Naive thymus-derived CD4-positive, alpha-beta T cell (primary cell): ENCODE results near the gene XXYLT1. TPM values are rescaled to one million over a fixed set of nuclear protein-coding genes. Genes with fewer than 3 reads are reported as not detected.
A peak's percentile ranks its signal among the peaks of the same experiment; 100 is the strongest.

ENCODE experiments used
- ATAC-seq: fragments of 150-1000 bp; cut with Tn5 transposase; 2 replicates; pipeline ENCODE4 v1.10.0; 2021; ENCODE audit warnings: mild to moderate bottlenecking, moderate library complexity
- CTCF ChIA-PET: fragments of 350-600 bp; sonication (Branson Sonifier 250); formaldehyde crosslinking; loops from one replicate; lab custom pipeline; 2021; ENCODE audit warnings: antibody characterized with exemption; lab: Charles Lee
- POLR2A ChIA-PET: fragments of 350-600 bp; sonication (Branson Sonifier 250); formaldehyde crosslinking; loops from one replicate; lab custom pipeline; 2021; ENCODE audit warnings: antibody characterized with exemption, inconsistent platforms; lab: Charles Lee
- DNase-seq, 9 donors: peaks; one replicate each; pipeline versions ENCODE4 v3.0.0 to v3.0.0-alpha.2; 2020 to 2022; ENCODE audit warnings: mixed read lengths in 1 of 9
- H3K27ac ChIP-seq: one replicate; pipeline ENCODE4 v1.7.0; 2013; ENCODE audit warnings: mild to moderate bottlenecking, low read depth, low read length, moderate library complexity
- H3K27me3 ChIP-seq, 2 donors: one replicate each; pipeline ENCODE4 v1.7.0; 2013; ENCODE audit warnings: low read length in 2 of 2, mild to moderate bottlenecking in 2 of 2, moderate library complexity in 2 of 2; ENCODE audit not compliant: control insufficient read depth in 2 of 2, insufficient read depth in 2 of 2
- H3K36me3 ChIP-seq, 3 experiments: 1 replicate in 2 of 3; 2 replicates in 1 of 3; pipeline ENCODE4 v1.7.0; 2013; ENCODE audit warnings: low read length in 3 of 3, mild to moderate bottlenecking in 3 of 3, moderate library complexity in 1 of 3; ENCODE audit not compliant: insufficient read depth in 3 of 3, control insufficient read depth in 2 of 3
- H3K4me1 ChIP-seq, 2 donors: one replicate each; pipeline ENCODE4 v1.7.0; 2013; ENCODE audit warnings: low read length in 2 of 2, mild to moderate bottlenecking in 2 of 2, moderate library complexity in 1 of 2; ENCODE audit not compliant: control insufficient read depth in 2 of 2, insufficient read depth in 2 of 2
- H3K4me3 ChIP-seq: 2 replicates; pipeline ENCODE4 v1.7.0; 2013; ENCODE audit warnings: mild to moderate bottlenecking, low read length
- H3K9me3 ChIP-seq, 3 experiments: 1 replicate in 2 of 3; 2 replicates in 1 of 3; pipeline ENCODE4 v1.7.0; 2013; ENCODE audit warnings: low read length in 3 of 3; ENCODE audit not compliant: control insufficient read depth in 2 of 3
- H3K27ac Mint-ChIP-seq, 9 donors: one replicate each; pipeline ENCODE4 v1.8.0; 2020 to 2022; ENCODE audit warnings: mixed read lengths in 9 of 9, mild to moderate bottlenecking in 8 of 9, moderate library complexity in 5 of 9, inconsistent platforms in 2 of 9
- H3K27me3 Mint-ChIP-seq, 5 donors: one replicate each; pipeline ENCODE4 v1.8.0; 2021 to 2022; ENCODE audit warnings: mixed read lengths in 5 of 5, mild to moderate bottlenecking in 1 of 5
- H3K36me3 Mint-ChIP-seq, 5 donors: one replicate each; pipeline ENCODE4 v1.8.0; 2020 to 2022; ENCODE audit warnings: mixed read lengths in 5 of 5, mild to moderate bottlenecking in 3 of 5, inconsistent platforms in 1 of 5
- H3K4me1 Mint-ChIP-seq, 7 donors: one replicate each; pipeline ENCODE4 v1.8.0; 2020 to 2022; ENCODE audit warnings: mixed read lengths in 7 of 7, mild to moderate bottlenecking in 3 of 7, inconsistent platforms in 1 of 7
- H3K4me3 Mint-ChIP-seq, 10 donors: one replicate each; pipeline ENCODE4 v1.8.0; 2020 to 2022; ENCODE audit warnings: mild to moderate bottlenecking in 10 of 10, mixed read lengths in 10 of 10, moderate library complexity in 6 of 10, inconsistent platforms in 2 of 10
- H3K9me3 Mint-ChIP-seq, 11 donors: one replicate each; pipeline ENCODE4 v1.8.0; 2020 to 2022; ENCODE audit warnings: mixed read lengths in 11 of 11, mild to moderate bottlenecking in 4 of 11, inconsistent platforms in 1 of 11, moderate library complexity in 1 of 11
- intact Hi-C, 2 donors: fragments of 100-400 bp; cut with micrococcal nuclease; formaldehyde crosslinking; loops; one replicate each; pipeline ENCODE4 v1.15.1; 2023
- polyA plus RNA-seq, 2 donors: library from polyadenylated mRNA; unstranded; fragments of 300-500 nt; fragmentation: Illumina TruSeq; gene quantifications; one replicate each; pipeline ENCODE4 v1.2.3, GENCODE V29; 2021
- total RNA-seq, 6 experiments: library from RNA in 5 of 6; stranded (reverse) in 5 of 6; gene quantifications; 1 replicate in 5 of 6; 2 replicates in 1 of 6; pipeline ENCODE4 v1.2.3 and lab custom pipeline; 2021 to 2026

The XXYLT1 gene
- total and polyA plus RNA-seq, 7 experiments from 2014 or later, result 4.1 to 11.7 (median 7.2) TPM

- ChIA-PET POLR2A (no interaction called here), CTCF (no interaction called here)
- Mint-ChIP-seq H3K36me3 (no peaks in the 10 kb centered on the region), H3K27ac (no peak overlapping the region), H3K9me3 (no peaks in the 10 kb centered on the region), H3K27me3 (peaks cover 0 to 22% (median 0%) of the 10 kb centered on the region in 5 donors), H3K4me3 (no peak overlapping the region), H3K4me1 (peaks cover 0 to 2% (median 0%) of the 10 kb centered on the region in 7 donors)
- Histone ChIP-seq H3K27me3 (peaks cover 0 to 4% of the 10 kb centered on the region in 2 donors), H3K4me1 (no peaks in the 10 kb centered on the region), H3K27ac (no peak overlapping the region), H3K9me3 (no peaks in the 10 kb centered on the region), H3K4me3 (no peak overlapping the region), H3K36me3 (no peaks in the 10 kb centered on the region)
- ATAC-seq (no peak), DNase-seq (no peak)
- intact Hi-C loops, result no loop called here
These were observed 223.4 kb downstream of the XXYLT1 start for GRCh38 chr3:195047536-195047935.

- H3K4me1 Mint-ChIP-seq, result peaks cover 0 to 2% (median 0%) of the 10 kb centered on the region in 7 donors
- no peak overlapping the region for H3K27ac ChIP-seq
- DNase-seq, result no peak
- no peak for ATAC-seq
- peaks cover 0 to 15% (median 0%) of the 10 kb centered on the region in 5 donors for H3K27me3 Mint-ChIP-seq
- no peaks in the 10 kb centered on the region for H3K36me3 Mint-ChIP-seq
- H3K9me3 Mint-ChIP-seq, result no peaks in the 10 kb centered on the region
- CTCF ChIA-PET, result no interaction called here
- H3K4me3 ChIP-seq, result no peak overlapping the region
- H3K27ac Mint-ChIP-seq, result no peak overlapping the region
- no peak overlapping the region for H3K4me3 Mint-ChIP-seq
- H3K36me3 ChIP-seq, result no peaks in the 10 kb centered on the region
- no peaks in the 10 kb centered on the region for H3K4me1 ChIP-seq
- intact Hi-C loops, result no loop called here
- no peaks in the 10 kb centered on the region for H3K9me3 ChIP-seq
- H3K27me3 ChIP-seq, result peaks cover 0 to 4% of the 10 kb centered on the region in 2 donors
- POLR2A ChIA-PET, result no interaction called here
These were observed 224.5 kb downstream of the XXYLT1 start for GRCh38 chr3:195046441-195046840.

GRCh38 chr3:195045481-195046210 lies 225.3 kb downstream of the XXYLT1 start:
- H3K4me3 Mint-ChIP-seq, result no peak overlapping the region
- no peaks in the 10 kb centered on the region for H3K9me3 ChIP-seq
- H3K9me3 Mint-ChIP-seq, result no peaks in the 10 kb centered on the region
- intact Hi-C loops, result no loop called here
- no peak overlapping the region for H3K27ac ChIP-seq
- no peak overlapping the region for H3K27ac Mint-ChIP-seq
- ATAC-seq (no peak), DNase-seq (no peak)
- peaks cover 0 to 4% of the 10 kb centered on the region in 2 donors for H3K27me3 ChIP-seq
- ChIA-PET CTCF (no interaction called here), POLR2A (interaction anchor here (0.6 kb wide), 1 partner anchor 98 kb away, joined by 3 read pairs; no protein-coding TSS in a partner anchor)
- H3K4me3 ChIP-seq, result no peak overlapping the region
- peaks cover 0 to 2% (median 0%) of the 10 kb centered on the region in 7 donors for H3K4me1 Mint-ChIP-seq
- H3K4me1 ChIP-seq, result no peaks in the 10 kb centered on the region
- no peaks in the 10 kb centered on the region for H3K36me3 Mint-ChIP-seq
- H3K36me3 ChIP-seq, result no peaks in the 10 kb centered on the region
- peaks cover 0 to 9% (median 0%) of the 10 kb centered on the region in 5 donors for H3K27me3 Mint-ChIP-seq

- ATAC-seq, result no peak
- intact Hi-C loops, result no loop called here
- no peak for DNase-seq
- Mint-ChIP-seq H3K27ac (no peak overlapping the region), H3K9me3 (no peaks in the 10 kb centered on the region), H3K27me3 (peaks cover 0 to 5% (median 0%) of the 10 kb centered on the region in 5 donors), H3K4me1 (peaks cover 0 to 2% (median 0%) of the 10 kb centered on the region in 7 donors), H3K4me3 (no peak overlapping the region), H3K36me3 (no peaks in the 10 kb centered on the region)
- CTCF ChIA-PET, result no interaction called here
- no peaks in the 10 kb centered on the region for H3K36me3 ChIP-seq
- POLR2A ChIA-PET, result no interaction called here
- no peak overlapping the region for H3K4me3 ChIP-seq
- no peaks in the 10 kb centered on the region for H3K4me1 ChIP-seq
- peaks cover 0 to 3% of the 10 kb centered on the region in 2 donors for H3K27me3 ChIP-seq
- H3K9me3 ChIP-seq, result no peaks in the 10 kb centered on the region
- no peak overlapping the region for H3K27ac ChIP-seq
These were observed 226.5 kb downstream of the XXYLT1 start for GRCh38 chr3:195044411-195044810.

- Mint-ChIP-seq H3K9me3 (no peaks in the 10 kb centered on the region), H3K4me1 (peaks cover 0 to 2% (median 0%) of the 10 kb centered on the region in 7 donors), H3K27me3 (peaks cover 0 to 5% (median 0%) of the 10 kb centered on the region in 5 donors), H3K27ac (no peak overlapping the region), H3K36me3 (no peaks in the 10 kb centered on the region), H3K4me3 (no peak overlapping the region)
- ChIA-PET CTCF (no interaction called here), POLR2A (no interaction called here)
- H3K9me3 ChIP-seq, result no peaks in the 10 kb centered on the region
- no peak overlapping the region for H3K27ac ChIP-seq
- H3K4me3 ChIP-seq, result no peak overlapping the region
- H3K4me1 ChIP-seq, result no peaks in the 10 kb centered on the region
- intact Hi-C loops, result no loop called here
- no peak for ATAC-seq
- no peaks in the 10 kb centered on the region for H3K27me3 ChIP-seq
- DNase-seq, result no peak
- H3K36me3 ChIP-seq, result no peaks in the 10 kb centered on the region
These were observed 227.2 kb downstream of the XXYLT1 start for GRCh38 chr3:195043607-195044339.

- H3K27me3 Mint-ChIP-seq, result peaks cover 0 to 5% (median 0%) of the 10 kb centered on the region in 5 donors
- H3K9me3 Mint-ChIP-seq, result no peaks in the 10 kb centered on the region
- Histone ChIP-seq H3K36me3 (no peaks in the 10 kb centered on the region), H3K4me3 (no peak overlapping the region), H3K27ac (no peak overlapping the region), H3K4me1 (no peaks in the 10 kb centered on the region), H3K9me3 (no peaks in the 10 kb centered on the region), H3K27me3 (no peaks in the 10 kb centered on the region)
- no peak overlapping the region for H3K27ac Mint-ChIP-seq
- ChIA-PET CTCF (no interaction called here), POLR2A (no interaction called here)
- peak; percentile 33 for ATAC-seq
- H3K4me3 Mint-ChIP-seq, result no peak overlapping the region
- intact Hi-C loops, result no loop called here
- no peaks in the 10 kb centered on the region for H3K36me3 Mint-ChIP-seq
- H3K4me1 Mint-ChIP-seq, result peaks cover 0 to 2% (median 0%) of the 10 kb centered on the region in 7 donors
- DNase-seq, result no peak
These were observed 228.0 kb downstream of the XXYLT1 start for GRCh38 chr3:195042743-195043606.
